GM13976 (cell line): ENCODE results near the gene PHTF2.

ENCODE experiments used
- DNase-seq: peaks from one replicate; pipeline ENCODE4 v3.0.0; 2012; ENCODE audit warnings: low spot score
- CTCF ChIP-seq: IDR thresholded peaks from 2 replicates; pipeline ENCODE4 v1.5.1; 2012; ENCODE audit warnings: borderline replicate concordance, mild to moderate bottlenecking; ENCODE audit not compliant: insufficient read depth; ENCODE audit errors: extremely low read depth, missing control alignments, control extremely low read depth
- in situ Hi-C: fragments of 300-500 bp; cut with MboI; formaldehyde crosslinking; loops from one replicate; pipeline ENCODE4 v1.12.0; 2022; ENCODE audit warnings: low sequenced_read_pairs, mixed read lengths, inconsistent platforms; ENCODE audit not compliant: unreplicated experiment

The PHTF2 gene

GRCh38 chr7:77811516-77812289 is 13.1 kb downstream of the PHTF2 start:
- DNase-seq: no peak
- in situ Hi-C loops: no loop called here
- no peak for TF ChIP-seq CTCF

- in situ Hi-C loops: no loop called here
- no peak for TF ChIP-seq CTCF
- no peak for DNase-seq
These were observed 13.7 kb downstream of the PHTF2 start for GRCh38 chr7:77812290-77812685.

- no peak for DNase-seq
- no peak for TF ChIP-seq CTCF
- in situ Hi-C loops: no loop called here
These were observed 14.6 kb downstream of the PHTF2 start for GRCh38 chr7:77813180-77813579.

- TF ChIP-seq CTCF: no peak
- in situ Hi-C loops: no loop called here
- no peak for DNase-seq
These were observed 20.4 kb downstream of the PHTF2 start for GRCh38 chr7:77819021-77819420.

- in situ Hi-C loops: no loop called here
- DNase-seq: no peak
These were observed 22.4 kb downstream of the PHTF2 start for GRCh38 chr7:77820967-77821366.

GRCh38 chr7:77822269-77822668 is 23.7 kb downstream of the PHTF2 start:
- DNase-seq: no peak
- no peak for TF ChIP-seq CTCF
- in situ Hi-C loops: no loop called here

More at GRCh38 chr7:77820967-77821366, 22.4 kb downstream of the PHTF2 start:
- TF ChIP-seq CTCF: no peak
